HG03439 (cell line): ENCODE data around the gene TRDMT1.

ENCODE experiments used
- ATAC-seq: cut with Tn5 transposase; IDR thresholded peaks from one replicate; pipeline ENCODE4 v1.9.1; 2021; ENCODE audit warnings: mild to moderate bottlenecking, moderate library complexity; ENCODE audit not compliant: unreplicated experiment

The TRDMT1 gene

DNA sequence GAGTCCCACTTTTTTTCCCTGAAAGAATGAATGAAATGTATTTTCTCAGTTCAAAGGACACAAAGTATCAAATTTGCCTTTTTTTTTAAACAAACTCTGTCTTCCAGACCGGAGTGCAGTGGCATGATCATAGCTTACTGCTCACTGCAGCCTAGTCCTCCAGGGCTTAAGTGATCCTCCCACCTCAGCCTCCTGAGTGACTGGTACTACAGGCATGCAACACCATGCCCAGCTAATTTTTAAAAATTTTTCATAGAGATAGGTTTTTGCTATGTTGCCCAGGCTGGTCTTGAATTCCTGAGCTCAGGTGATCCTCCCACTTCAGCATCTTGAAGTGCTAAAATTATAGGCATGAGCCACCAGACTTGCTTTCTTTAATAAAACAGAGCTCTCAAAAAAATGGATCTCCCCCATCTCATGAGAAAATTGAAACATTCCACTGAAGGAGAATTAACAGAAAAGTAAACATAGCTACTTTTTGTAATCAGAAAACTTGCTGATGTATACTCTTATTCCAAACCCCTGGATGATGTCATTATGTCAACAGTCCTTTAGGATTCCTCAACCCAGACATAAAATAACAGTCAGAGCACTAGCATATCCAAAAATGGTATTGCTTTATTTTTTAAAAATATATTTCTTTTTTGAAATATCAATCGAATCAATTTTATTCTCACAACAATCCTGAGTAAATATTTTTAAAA, 12.3 kb upstream of the TRDMT1 start:
- ATAC-seq: no peak

DNA sequence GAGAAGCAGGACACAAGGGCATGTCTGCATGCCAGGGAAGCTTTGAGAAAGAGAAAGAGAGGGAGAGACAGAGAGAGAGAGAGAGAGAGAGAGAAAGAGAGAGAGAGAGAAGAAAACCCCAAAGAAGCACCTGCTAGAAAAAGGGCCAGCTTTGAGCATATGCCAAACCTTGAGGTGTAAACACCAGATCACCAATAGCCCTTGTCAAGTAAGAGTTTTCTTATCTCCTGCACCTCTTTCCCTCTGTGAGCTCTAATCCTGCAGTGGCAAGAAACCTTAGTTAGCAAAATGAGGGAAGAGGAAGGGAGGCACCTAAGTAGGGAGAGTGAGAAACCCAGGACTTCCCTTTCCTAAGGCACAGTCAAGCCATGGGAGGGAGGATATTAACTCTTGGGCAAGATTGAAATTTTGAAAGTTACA, 11.3 kb upstream of the TRDMT1 start:
- no peak for ATAC-seq

- no peak for ATAC-seq
Observed at GRCh38 chr10:17210361-17210760, 8.9 kb upstream of the TRDMT1 start.

DNA sequence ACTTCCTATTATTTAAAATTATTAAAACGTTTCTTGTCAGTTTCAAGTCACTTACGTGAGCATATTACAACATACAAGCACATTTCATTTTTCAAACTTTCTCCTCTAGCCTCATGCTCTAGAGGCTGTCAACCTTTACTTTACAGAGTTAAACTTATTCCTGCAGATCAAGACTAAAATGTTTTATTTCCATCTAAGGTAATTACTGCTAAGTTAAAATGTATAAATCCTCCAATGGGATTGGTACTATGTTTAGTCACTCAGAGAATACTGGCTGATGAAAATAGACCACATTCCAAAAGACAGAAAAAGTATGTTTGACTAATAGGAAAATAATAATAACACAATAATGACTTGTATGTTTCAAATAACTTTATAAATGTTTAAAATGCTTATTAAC, 8.4 kb upstream of the TRDMT1 start:
- no peak for ATAC-seq

GRCh38 chr10:17209302-17209701, 7.8 kb upstream of the TRDMT1 start:
- no peak for ATAC-seq

DNA sequence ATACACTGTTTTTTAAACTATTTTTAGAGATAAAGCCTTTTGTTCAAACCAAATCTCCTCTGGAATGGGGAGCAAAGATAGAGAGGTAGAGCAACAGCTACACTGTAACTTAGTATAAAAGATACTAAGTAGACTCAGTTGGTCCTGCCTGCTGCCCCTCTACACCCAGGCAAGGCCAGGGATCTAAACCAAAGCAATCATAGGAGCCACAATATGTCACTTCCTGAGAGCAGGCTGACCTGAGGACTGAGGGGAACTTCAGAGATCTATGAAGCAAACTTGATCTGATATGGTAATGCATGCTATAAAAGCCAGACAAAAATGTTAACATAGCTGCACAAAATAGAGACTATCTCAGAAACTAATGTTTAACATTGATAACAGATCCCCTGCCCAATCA, 7.0 kb upstream of the TRDMT1 start:
- no peak for ATAC-seq

DNA sequence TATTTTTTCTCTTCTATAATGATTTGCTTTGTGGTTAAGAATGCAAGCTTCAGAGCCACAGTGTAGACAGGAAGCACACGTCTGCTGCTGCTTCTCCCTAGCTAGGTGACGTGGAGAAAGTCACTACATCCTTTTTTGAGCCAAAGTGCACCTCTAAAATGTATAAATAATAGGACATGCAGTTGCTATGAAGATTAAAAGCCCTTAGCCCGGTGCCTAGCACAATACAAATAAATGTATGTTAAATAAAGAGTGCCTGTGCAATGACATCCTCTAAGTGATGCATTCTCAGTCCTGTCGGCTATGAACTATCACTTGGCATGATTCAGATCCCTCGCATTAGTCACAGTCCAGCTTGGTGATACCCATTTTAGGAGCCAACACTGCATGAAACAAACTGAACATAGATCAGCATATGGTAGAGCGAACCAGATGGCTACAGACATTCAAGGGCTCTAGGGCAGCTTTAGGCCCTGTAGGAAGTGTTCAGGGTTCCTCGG, 4.8 kb upstream of the TRDMT1 start:
- ATAC-seq: no peak

DNA sequence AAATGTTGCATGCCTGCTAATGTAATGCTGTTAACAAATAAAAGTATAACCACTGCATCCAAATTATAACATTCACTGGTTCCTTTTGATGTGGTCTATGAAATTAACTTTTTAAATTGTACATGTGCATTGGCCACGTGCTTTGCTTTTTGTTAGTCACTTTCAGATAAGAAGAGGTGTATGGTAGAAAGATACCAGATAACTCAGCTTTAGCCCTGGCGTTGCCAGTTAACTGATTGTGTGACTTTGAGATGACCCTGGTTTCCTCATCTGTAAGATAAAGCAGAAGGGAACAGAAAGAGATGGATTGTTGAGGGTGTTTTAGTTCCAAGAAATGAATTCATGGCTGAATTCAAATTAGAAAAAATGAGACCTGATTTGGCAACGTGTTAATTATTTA, 1.9 kb upstream of the TRDMT1 start:
- no peak for ATAC-seq

DNA sequence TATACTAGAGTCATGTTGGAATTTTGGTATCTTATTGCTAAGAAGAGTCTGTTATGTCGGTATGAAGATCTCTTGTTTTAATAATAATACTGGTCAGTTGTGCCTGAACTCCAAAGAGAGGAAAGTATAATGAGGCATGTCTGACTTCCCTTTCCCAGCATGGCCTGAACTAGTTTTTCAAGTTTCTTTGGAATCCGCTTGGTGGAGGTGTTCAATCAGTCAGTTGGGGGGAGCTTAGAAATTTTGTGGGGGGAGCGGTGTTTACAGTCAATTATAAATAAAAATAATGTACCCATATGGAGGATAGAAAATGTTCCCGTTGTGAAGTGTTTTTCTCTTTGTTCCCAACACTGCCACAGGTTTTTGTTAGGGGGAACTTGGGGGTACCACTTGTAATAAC, 1.5 kb upstream of the TRDMT1 start:
- ATAC-seq: no peak

GRCh38 chr10:17202506-17202905, 1.0 kb upstream of the TRDMT1 start:
- ATAC-seq: no peak

GRCh38 chr10:17201794-17202116, 283 bp upstream of the TRDMT1 start:
- no peak for ATAC-seq

- ATAC-seq: no peak
Observed at GRCh38 chr10:17200001-17200911, 1.2 kb downstream of the TRDMT1 start.

- no peak for ATAC-seq
Observed at GRCh38 chr10:17199351-17199804, 2.1 kb downstream of the TRDMT1 start.

GRCh38 chr10:17196573-17196972, 4.9 kb downstream of the TRDMT1 start:
- ATAC-seq: no peak

- ATAC-seq: no peak
Observed at GRCh38 chr10:17196045-17196444, 5.4 kb downstream of the TRDMT1 start.

GRCh38 chr10:17195083-17195482, 6.4 kb downstream of the TRDMT1 start:
- ATAC-seq: no peak

- ATAC-seq: no peak
Observed at GRCh38 chr10:17190602-17191001, 10.9 kb downstream of the TRDMT1 start.

- no peak for ATAC-seq
Observed at GRCh38 chr10:17188644-17189172, 12.8 kb downstream of the TRDMT1 start.

DNA sequence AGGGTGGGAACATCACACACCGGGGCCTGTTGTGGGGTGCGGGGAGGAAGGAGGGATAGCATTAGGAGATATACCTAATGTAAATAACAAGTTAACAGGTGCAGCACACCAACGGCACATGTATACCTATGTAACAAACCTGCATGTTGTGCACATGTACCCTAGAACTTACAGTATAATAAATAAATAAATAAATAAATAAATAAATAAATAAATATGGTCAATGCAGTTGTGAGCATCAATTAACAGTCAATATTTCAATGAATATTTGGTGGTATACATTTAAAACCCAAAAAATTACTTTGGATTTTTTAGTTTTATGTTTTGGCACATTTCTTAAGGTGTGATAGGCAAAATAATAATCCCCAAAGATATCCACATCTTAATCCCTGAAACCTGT, 15.6 kb downstream of the TRDMT1 start:
- no peak for ATAC-seq

- no peak for ATAC-seq
Observed at GRCh38 chr10:17183110-17183509, 18.4 kb downstream of the TRDMT1 start.

- no peak for ATAC-seq
Observed at GRCh38 chr10:17181751-17182150, 19.7 kb downstream of the TRDMT1 start.

GRCh38 chr10:17181110-17181509, 20.4 kb downstream of the TRDMT1 start:
- ATAC-seq: no peak
